Endothelial cell of umbilical vein (primary cell): ENCODE results near the gene DCAF6.

Source experiments
- CTCF ChIP-seq, 2 donors: IDR thresholded peaks; 1 replicate in 1 of 2; 2 replicates in 1 of 2; pipeline ENCODE4 v1.5.1; 2011; ENCODE audit warnings: low read length in 2 of 2, mild to moderate bottlenecking in 2 of 2, moderate library complexity in 2 of 2, control low read depth in 1 of 2, inconsistent platforms in 1 of 2, low read depth in 1 of 2; ENCODE audit not compliant: insufficient read depth in 1 of 2; ENCODE audit errors: extremely low read depth in 1 of 2
- EZH2 ChIP-seq: IDR thresholded peaks from 2 replicates; pipeline ENCODE4 v1.6.1; 2012; ENCODE audit warnings: borderline replicate concordance, low read depth, mild to moderate bottlenecking, moderate library complexity, low read length, inconsistent platforms; ENCODE audit not compliant: severe bottlenecking
- FOS ChIP-seq: IDR thresholded peaks from 2 replicates; pipeline ENCODE4 v1.6.1; 2011; ENCODE audit warnings: mild to moderate bottlenecking, low read length, moderate library complexity, borderline replicate concordance; ENCODE audit not compliant: insufficient read depth
- GATA2 ChIP-seq: IDR thresholded peaks from 2 replicates; pipeline ENCODE4 v1.7.0; 2011; ENCODE audit warnings: low read depth, mild to moderate bottlenecking, moderate library complexity, mixed read lengths, low read length; ENCODE audit not compliant: insufficient read length, insufficient read depth
- JUN ChIP-seq: IDR thresholded peaks from 2 replicates; pipeline ENCODE4 v1.6.1; 2011; ENCODE audit warnings: borderline replicate concordance, low read depth; ENCODE audit not compliant: insufficient read length, insufficient read depth
- MYC ChIP-seq: IDR thresholded peaks from one replicate; pipeline ENCODE4 v1.6.1; 2011; ENCODE audit warnings: mild to moderate bottlenecking, low read depth, low read length
- POLR2A ChIP-seq: IDR thresholded peaks from 2 replicates; pipeline ENCODE4 v1.6.1; 2012; ENCODE audit warnings: low read depth, mild to moderate bottlenecking, control low read depth, low read length
- POLR2AphosphoS5 ChIP-seq: IDR thresholded peaks from 2 replicates; pipeline ENCODE4 v1.6.1; 2012; ENCODE audit warnings: low read depth, mild to moderate bottlenecking, control low read depth, low read length, moderate library complexity; ENCODE audit not compliant: insufficient read depth
- TF ChIP-seq, protein P1 (sequence below): IDR thresholded peaks from 2 replicates; pipeline ENCODE4 v1.6.1; 2011; ENCODE audit not compliant: insufficient read depth, insufficient read length

GRCh38 chr1:168053681-168054080, 117.2 kb downstream of the DCAF6 start:
- TF ChIP-seq, protein P1, sequence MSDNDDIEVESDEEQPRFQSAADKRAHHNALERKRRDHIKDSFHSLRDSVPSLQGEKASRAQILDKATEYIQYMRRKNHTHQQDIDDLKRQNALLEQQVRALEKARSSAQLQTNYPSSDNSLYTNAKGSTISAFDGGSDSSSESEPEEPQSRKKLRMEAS, result no peak
- TF ChIP-seq CTCF (IDR thresholded peaks at IDR 0.05; ENCODE audit: extremely low read depth in 1 of 2, insufficient read depth in 1 of 2, low read depth in 1 of 2, low read length in 2 of 2) (no peak), POLR2AphosphoS5 (no peak), POLR2A (no peak), EZH2 (no peak), MYC (no peak), FOS (no peak), GATA2 (no peak), JUN (no peak)
